OCI-LY3 (cell line): Measurements from ENCODE around the gene EIF6.

Experiments used
- EZH2phosphoT487 ChIP-seq: fragments of 200-600 bp; shearing (Covaris generic); IDR thresholded peaks from 2 replicates; pipeline ENCODE4 v1.6.1; 2018; ENCODE audit warnings: antibody characterized with exemption, mixed run types, low read depth
- TF ChIP-seq, protein P1 (sequence below): fragments of 200-600, 300-600 bp; sonication (generic); IDR thresholded peaks from 2 replicates; pipeline ENCODE4 v1.5.1; 2014; ENCODE audit warnings: antibody characterized with exemption, low read length, low read depth

DNA sequence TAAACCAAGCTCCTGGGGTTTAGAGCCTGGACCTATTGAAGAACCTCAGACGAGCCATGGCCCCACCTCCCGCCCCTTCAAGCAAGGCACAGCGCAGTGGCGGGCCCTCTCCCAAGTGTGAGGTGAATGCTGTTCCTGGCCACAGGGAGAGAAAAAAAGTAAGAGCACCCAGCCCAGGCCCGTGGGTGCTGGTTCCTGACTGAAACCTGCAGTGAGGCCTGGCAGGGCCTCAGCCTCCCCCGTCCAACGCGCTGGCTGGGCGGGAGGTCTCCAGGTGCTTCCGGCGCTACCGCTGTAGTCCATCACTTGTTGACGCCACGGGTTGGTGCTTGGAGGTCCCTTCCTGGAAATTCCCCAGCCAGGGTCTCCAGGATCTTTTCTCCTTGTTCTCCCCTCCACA is 13.2 kb upstream of the EIF6 start:
- TF ChIP-seq, protein P1, sequence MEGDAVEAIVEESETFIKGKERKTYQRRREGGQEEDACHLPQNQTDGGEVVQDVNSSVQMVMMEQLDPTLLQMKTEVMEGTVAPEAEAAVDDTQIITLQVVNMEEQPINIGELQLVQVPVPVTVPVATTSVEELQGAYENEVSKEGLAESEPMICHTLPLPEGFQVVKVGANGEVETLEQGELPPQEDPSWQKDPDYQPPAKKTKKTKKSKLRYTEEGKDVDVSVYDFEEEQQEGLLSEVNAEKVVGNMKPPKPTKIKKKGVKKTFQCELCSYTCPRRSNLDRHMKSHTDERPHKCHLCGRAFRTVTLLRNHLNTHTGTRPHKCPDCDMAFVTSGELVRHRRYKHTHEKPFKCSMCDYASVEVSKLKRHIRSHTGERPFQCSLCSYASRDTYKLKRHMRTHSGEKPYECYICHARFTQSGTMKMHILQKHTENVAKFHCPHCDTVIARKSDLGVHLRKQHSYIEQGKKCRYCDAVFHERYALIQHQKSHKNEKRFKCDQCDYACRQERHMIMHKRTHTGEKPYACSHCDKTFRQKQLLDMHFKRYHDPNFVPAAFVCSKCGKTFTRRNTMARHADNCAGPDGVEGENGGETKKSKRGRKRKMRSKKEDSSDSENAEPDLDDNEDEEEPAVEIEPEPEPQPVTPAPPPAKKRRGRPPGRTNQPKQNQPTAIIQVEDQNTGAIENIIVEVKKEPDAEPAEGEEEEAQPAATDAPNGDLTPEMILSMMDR = no peak
- no peak for TF ChIP-seq EZH2phosphoT487
